ENCODE data around the gene TFIP11.

Gene TFIP11

GRCh38 chr22:26463688-26464087 lies 48.6 kb downstream of the TFIP11 start:
- H3K4me3 ChIP-seq (replicated peaks; ENCODE audit: insufficient read depth, low read length): no peak overlapping the region
- peak in 1 of 2 experiments; percentile 68 for DNase-seq (ENCODE audit: low read depth in 1 of 2, low spot score in 1 of 2)
- no peak overlapping the region for H3K27ac ChIP-seq (replicated peaks)
- TF ChIP-seq SPI1 (IDR thresholded peaks at IDR 0.05; ENCODE audit: borderline replicate concordance, low read depth): peak; percentile 66; the same call in 1 of the 2 replicates
- no peak for TF ChIP-seq POLR2AphosphoS5 (IDR thresholded peaks at IDR 0.05; ENCODE audit: low read depth)
- H3K27me3 ChIP-seq (ENCODE audit: insufficient read depth, poor library complexity, severe bottlenecking): no peaks in the 10 kb centered on the region

GRCh38 chr22:26463101-26463661 lies 49.1 kb downstream of the TFIP11 start:
- DNase-seq (ENCODE audit: low read depth in 1 of 2, low spot score in 1 of 2): no peak
- TF ChIP-seq CTCF (IDR thresholded peaks at IDR 0.05; ENCODE audit: insufficient read depth, low read length) (no peak), SPI1 (IDR thresholded peaks at IDR 0.05; ENCODE audit: borderline replicate concordance, low read depth) (no peak), GABPA (IDR thresholded peaks at IDR 0.05; ENCODE audit: low read depth) (no peak)
- H3K27me3 ChIP-seq (ENCODE audit: insufficient read depth, poor library complexity, severe bottlenecking): no peaks in the 10 kb centered on the region
- H3K4me3 ChIP-seq (replicated peaks; ENCODE audit: insufficient read depth, low read length): no peak overlapping the region
- no peak overlapping the region for H3K27ac ChIP-seq (replicated peaks)

- Histone ChIP-seq H3K27ac (replicated peaks) (no peak overlapping the region), H3K27me3 (ENCODE audit: insufficient read depth, poor library complexity, severe bottlenecking) (no peaks in the 10 kb centered on the region), H3K4me3 (replicated peaks; ENCODE audit: insufficient read depth, low read length) (no peak overlapping the region)
- no peak for DNase-seq (ENCODE audit: low read depth in 1 of 2, low spot score in 1 of 2)
- TF ChIP-seq CTCF (IDR thresholded peaks at IDR 0.05; ENCODE audit: insufficient read depth, low read length): no peak
- TF ChIP-seq GABPA (IDR thresholded peaks at IDR 0.05; ENCODE audit: low read depth): no peak
- no peak for TF ChIP-seq REST (IDR thresholded peaks at IDR 0.05; ENCODE audit: insufficient replicate concordance, low read depth)
- no peak for TF ChIP-seq POLR2AphosphoS5 (IDR thresholded peaks at IDR 0.05; ENCODE audit: low read depth)
- no peak for TF ChIP-seq SPI1 (IDR thresholded peaks at IDR 0.05; ENCODE audit: borderline replicate concordance, low read depth)
Measured at GRCh38 chr22:26462641-26463040, 49.6 kb downstream of the TFIP11 start.

- H3K4me3 ChIP-seq (replicated peaks; ENCODE audit: insufficient read depth, low read length): no peak overlapping the region
- DNase-seq (ENCODE audit: low read depth in 1 of 2, low spot score in 1 of 2): no peak
- H3K27ac ChIP-seq (replicated peaks): no peak overlapping the region
- H3K27me3 ChIP-seq (ENCODE audit: insufficient read depth, poor library complexity, severe bottlenecking): no peaks in the 10 kb centered on the region
- TF ChIP-seq POLR2AphosphoS5 (IDR thresholded peaks at IDR 0.05; ENCODE audit: low read depth) (no peak), REST (IDR thresholded peaks at IDR 0.05; ENCODE audit: insufficient replicate concordance, low read depth) (no peak), GABPA (IDR thresholded peaks at IDR 0.05; ENCODE audit: low read depth) (no peak), SPI1 (IDR thresholded peaks at IDR 0.05; ENCODE audit: borderline replicate concordance, low read depth) (no peak), CTCF (IDR thresholded peaks at IDR 0.05; ENCODE audit: insufficient read depth, low read length) (no peak)
Measured at GRCh38 chr22:26462051-26462450, 50.2 kb downstream of the TFIP11 start.

Measured in HL-60 (cell line).